ENCODE measurements around the gene RAB6D.

GRCh38 chr2:131394147-131394931 lies 30.4 kb upstream of the RAB6D start:
- TF ChIP-seq POLR2A (IDR thresholded peaks at IDR 0.05; ENCODE audit: low read depth, low read length) (no peak), CTCF (IDR thresholded peaks at IDR 0.05; ENCODE audit: extremely low read depth in 1 of 2, insufficient read depth in 1 of 2, low read depth in 1 of 2, low read length in 2 of 2) (no peak), POLR2AphosphoS5 (IDR thresholded peaks at IDR 0.05; ENCODE audit: insufficient read depth, low read depth, low read length) (no peak), EZH2 (IDR thresholded peaks at IDR 0.05; ENCODE audit: borderline replicate concordance, low read depth, low read length, severe bottlenecking) (no peak), GATA2 (IDR thresholded peaks at IDR 0.05; ENCODE audit: insufficient read depth, insufficient read length, low read depth, low read length) (no peak), MYC (IDR thresholded peaks at IDR 0.05; ENCODE audit: low read depth, low read length) (no peak)
